Measurements from ENCODE around the gene BORCS5.
A peak's percentile ranks its signal among the peaks of the same experiment; 100 is the strongest.
"Not testable (repeated sequence)": the region's sequence is repeated elsewhere in the genome, so short reads cannot be mapped to it uniquely, and the experiment has no call there.

Gene BORCS5

GRCh38 chr12:12356896-12357718 lies at the start of gene BORCS5:
TSS of gene BORCS5 (plus strand) at chr12:12357078. CDS start at chr12:12357452, 374 bp downstream.
- TF ChIP-seq CTCF (conservative IDR thresholded peaks at IDR 0.05; ENCODE audit: low read depth, low read length) = no peak
- Histone ChIP-seq H3K27ac (peak within 1 kb of the TSS; percentile 93), H3K79me2 (ENCODE audit: insufficient read depth, low read depth) (peaks cover 37% of the 10 kb centered on the region), H3K9ac (peak within 1 kb of the TSS; percentile 95), H4K20me1 (ENCODE audit: insufficient read depth) (no peaks in the 10 kb centered on the region), H3K27me3 (ENCODE audit: insufficient read depth, low read depth) (no peaks in the 10 kb centered on the region), H3K4me3 (IDR thresholded peaks at IDR 0.05; ENCODE audit: insufficient read depth, low read depth, low read length) (peak within 1 kb of the TSS; percentile 68), H3K36me3 (ENCODE audit: insufficient read depth) (no peaks in the 10 kb centered on the region), H3K4me2 (peak within 1 kb of the TSS; percentile 84), H2AFZ (ENCODE audit: low read depth) (peak within 1 kb of the TSS; percentile 72), H3K4me1 (ENCODE audit: low read depth, poor library complexity, severe bottlenecking) (peaks cover 22% of the 10 kb centered on the region)

- H3K4me3 ChIP-seq (IDR thresholded peaks at IDR 0.05; ENCODE audit: insufficient read depth, low read depth, low read length); H3K27me3 ChIP-seq (ENCODE audit: insufficient read depth, low read depth); H3K4me2 ChIP-seq; H3K27ac ChIP-seq; H3K9ac ChIP-seq; H4K20me1 ChIP-seq (ENCODE audit: insufficient read depth); H3K4me1 ChIP-seq (ENCODE audit: low read depth, poor library complexity, severe bottlenecking); H3K79me2 ChIP-seq (ENCODE audit: insufficient read depth, low read depth); H3K36me3 ChIP-seq (ENCODE audit: insufficient read depth); H2AFZ ChIP-seq (ENCODE audit: low read depth): not testable (repeated sequence)
Observed at GRCh38 chr12:12310695-12311094, 46.2 kb upstream of the BORCS5 start.

- no peak for TF ChIP-seq CTCF (conservative IDR thresholded peaks at IDR 0.05; ENCODE audit: low read depth, low read length)
- no peaks in the 10 kb centered on the region for H4K20me1 ChIP-seq (ENCODE audit: insufficient read depth)
- no peaks in the 10 kb centered on the region for H3K4me1 ChIP-seq (ENCODE audit: low read depth, poor library complexity, severe bottlenecking)
- H3K36me3 ChIP-seq (ENCODE audit: insufficient read depth) = no peaks in the 10 kb centered on the region
- H3K9ac ChIP-seq = no peak overlapping the region
- H3K79me2 ChIP-seq (ENCODE audit: insufficient read depth, low read depth) = no peaks in the 10 kb centered on the region
- H3K4me3 ChIP-seq (IDR thresholded peaks at IDR 0.05; ENCODE audit: insufficient read depth, low read depth, low read length) = no peak overlapping the region
- H2AFZ ChIP-seq (ENCODE audit: low read depth) = no peak overlapping the region
- no peaks in the 10 kb centered on the region for H3K27me3 ChIP-seq (ENCODE audit: insufficient read depth, low read depth)
- H3K4me2 ChIP-seq = no peak overlapping the region
- H3K27ac ChIP-seq = no peak overlapping the region
Observed at GRCh38 chr12:12315838-12316237, 41.0 kb upstream of the BORCS5 start.

GRCh38 chr12:12319451-12320183 lies 37.3 kb upstream of the BORCS5 start:
- TF ChIP-seq CTCF (conservative IDR thresholded peaks at IDR 0.05; ENCODE audit: low read depth, low read length) = no peak
- no peaks in the 10 kb centered on the region for H3K79me2 ChIP-seq (ENCODE audit: insufficient read depth, low read depth)
- no peak overlapping the region for H3K27ac ChIP-seq
- H3K4me2 ChIP-seq = no peak overlapping the region
- no peaks in the 10 kb centered on the region for H3K27me3 ChIP-seq (ENCODE audit: insufficient read depth, low read depth)
- H3K4me3 ChIP-seq (IDR thresholded peaks at IDR 0.05; ENCODE audit: insufficient read depth, low read depth, low read length) = no peak overlapping the region
- H3K4me1 ChIP-seq (ENCODE audit: low read depth, poor library complexity, severe bottlenecking) = no peaks in the 10 kb centered on the region
- no peak overlapping the region for H3K9ac ChIP-seq
- H3K36me3 ChIP-seq (ENCODE audit: insufficient read depth) = no peaks in the 10 kb centered on the region
- no peaks in the 10 kb centered on the region for H4K20me1 ChIP-seq (ENCODE audit: insufficient read depth)
- no peak overlapping the region for H2AFZ ChIP-seq (ENCODE audit: low read depth)
